ENCODE measurements around the gene EXOC6B.

EXOC6B gene

DNA sequence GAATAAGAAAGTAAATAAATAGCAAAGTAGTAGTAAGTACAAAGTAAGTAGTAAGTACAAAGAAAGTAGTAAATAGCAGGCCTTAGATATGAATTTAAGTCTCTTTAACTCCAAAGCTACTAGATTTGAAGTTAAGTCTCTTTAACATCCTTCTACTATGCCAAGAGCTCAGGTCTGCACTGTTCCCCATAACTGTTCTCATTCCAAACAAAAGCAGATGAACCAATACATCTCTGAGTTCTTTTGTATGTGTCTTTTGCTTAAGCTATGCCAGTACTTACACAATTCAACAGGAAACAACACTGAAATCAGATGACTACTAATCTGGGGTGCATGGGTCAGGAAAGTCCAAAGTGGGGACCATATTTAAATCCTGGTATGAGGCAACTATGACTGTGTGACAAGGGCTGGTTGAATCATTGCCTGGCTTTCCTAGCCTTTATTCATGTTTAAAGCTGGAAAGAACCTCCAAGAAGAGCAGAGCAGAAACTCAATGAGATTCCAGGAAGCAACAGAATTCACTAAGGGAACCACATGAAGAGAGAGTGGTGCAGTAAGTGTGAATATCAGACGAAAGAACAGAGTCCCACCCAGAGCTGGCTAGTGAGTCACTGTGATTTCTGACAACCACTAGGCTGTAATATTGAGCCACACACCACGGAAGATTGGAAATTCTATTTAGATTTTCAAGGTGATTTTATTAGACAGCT is 627.1 kb downstream of the EXOC6B start:
- no peak for DNase-seq

DNA sequence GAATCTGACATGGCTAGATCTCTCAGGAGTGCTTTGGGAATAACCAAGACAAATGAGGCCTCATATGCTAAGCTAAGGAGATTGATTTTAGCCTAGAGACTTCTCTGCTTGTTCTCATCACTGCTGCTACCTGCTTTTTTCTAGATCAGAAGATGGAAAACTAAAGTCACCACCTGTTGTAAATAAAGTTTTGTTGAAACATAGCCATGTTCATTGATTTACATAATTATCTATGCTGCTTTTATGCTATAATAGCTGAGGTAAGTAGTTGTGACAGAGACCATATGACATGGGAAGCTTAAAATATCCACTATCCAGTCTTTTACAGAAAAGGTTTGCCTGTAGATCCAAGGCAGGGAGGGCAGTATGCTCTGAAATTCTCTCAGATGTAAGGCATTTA is 632.1 kb downstream of the EXOC6B start:
- no peak for DNase-seq

DNA sequence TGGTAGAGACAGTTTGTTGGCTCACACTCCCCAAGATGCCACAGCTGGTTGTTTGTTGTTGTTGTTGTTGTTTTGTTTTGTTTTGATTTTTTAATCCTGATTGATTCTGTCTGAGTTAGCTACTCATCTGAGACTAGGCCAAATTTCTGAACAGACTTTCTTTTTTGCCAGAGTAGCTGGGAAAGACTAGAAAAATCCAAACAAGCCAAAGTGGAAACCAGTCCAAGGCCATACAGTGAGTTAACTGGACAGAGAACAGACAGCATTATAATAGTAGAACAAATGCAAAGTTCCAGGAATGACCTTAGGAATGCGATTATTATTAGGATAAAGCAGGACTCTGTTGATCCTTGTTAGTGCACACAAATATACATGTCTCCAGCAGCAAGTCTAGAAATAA is 634.4 kb downstream of the EXOC6B start:
- no peak for DNase-seq

DNA sequence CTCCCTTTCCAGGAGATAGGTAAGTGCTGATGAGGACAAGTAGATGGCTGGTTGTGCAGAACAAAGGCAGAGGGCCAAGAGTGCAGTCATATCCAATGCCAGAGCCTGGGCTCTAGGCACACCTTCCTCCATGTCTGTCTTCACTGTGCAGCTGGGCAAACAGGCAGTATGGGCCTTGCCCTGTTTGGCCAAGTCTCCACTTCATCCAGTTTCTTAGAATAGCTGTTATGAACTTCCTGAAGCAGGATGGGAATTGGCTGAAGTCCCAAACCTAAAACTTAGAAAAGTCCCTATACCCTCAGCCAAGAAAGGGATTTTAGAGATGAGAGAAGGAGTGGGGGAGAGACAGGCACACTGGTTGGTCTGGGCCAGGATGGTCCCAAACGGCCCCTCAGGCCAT is 640.6 kb downstream of the EXOC6B start:
- no peak for DNase-seq

DNA sequence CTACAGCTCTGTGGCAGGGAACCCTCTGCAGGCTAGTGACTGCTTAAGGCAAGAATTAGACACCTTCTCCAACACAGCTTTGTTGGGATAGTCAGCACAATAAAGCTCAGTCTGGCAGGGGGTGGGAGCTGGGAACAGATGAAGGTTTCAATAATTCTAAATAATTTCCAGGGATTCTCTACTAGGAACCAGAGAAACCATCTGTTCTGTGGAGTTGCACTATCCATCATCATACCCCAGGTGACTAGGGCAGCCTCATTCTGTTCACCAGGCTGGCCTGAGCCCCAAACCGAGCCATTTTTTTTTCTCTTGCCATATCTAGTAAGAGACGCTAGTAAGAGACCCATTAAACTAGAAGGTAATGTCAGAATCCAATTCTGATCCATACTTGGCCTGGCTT is 642.4 kb downstream of the EXOC6B start:
- DNase-seq: no peak

DNA sequence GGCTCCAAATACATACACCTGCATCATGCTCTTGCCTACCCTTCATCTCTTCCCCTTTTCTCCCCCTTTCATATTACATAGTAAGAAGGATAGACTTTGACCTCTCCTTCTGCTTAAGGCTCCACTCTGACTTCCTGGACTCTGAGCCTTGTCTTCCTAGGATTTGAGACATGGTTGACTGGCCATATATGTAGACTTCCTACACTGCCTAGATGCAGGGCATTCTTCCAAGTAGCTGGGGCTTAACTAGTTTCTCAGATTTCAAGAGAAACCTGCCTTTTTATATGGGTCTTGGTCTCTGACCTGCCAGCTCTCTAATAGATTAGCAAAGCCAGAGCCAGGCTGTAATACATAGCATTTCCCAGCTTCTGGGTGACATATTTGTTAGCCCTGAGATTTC is 642.8 kb downstream of the EXOC6B start:
- no peak for DNase-seq

DNA sequence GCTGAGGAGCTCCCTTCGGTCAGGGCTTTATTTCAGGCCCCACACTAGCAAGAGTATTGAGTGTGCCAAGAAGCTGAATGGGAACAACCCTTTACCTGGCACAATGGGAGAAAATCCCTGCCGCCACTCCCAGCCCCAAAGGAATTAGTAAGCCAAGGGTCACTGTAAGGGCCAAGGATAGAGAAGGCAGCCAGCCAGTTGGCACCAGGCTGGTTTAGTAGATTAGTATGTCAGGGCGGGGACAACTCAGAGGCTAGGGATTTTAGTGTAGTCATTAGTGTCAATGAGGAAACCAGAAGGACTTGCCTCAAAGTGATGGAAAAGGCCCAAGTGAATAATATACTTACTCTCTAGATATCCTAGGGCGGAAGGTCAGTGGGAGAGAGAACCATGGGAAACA is 643.3 kb downstream of the EXOC6B start:
- DNase-seq: no peak

DNA sequence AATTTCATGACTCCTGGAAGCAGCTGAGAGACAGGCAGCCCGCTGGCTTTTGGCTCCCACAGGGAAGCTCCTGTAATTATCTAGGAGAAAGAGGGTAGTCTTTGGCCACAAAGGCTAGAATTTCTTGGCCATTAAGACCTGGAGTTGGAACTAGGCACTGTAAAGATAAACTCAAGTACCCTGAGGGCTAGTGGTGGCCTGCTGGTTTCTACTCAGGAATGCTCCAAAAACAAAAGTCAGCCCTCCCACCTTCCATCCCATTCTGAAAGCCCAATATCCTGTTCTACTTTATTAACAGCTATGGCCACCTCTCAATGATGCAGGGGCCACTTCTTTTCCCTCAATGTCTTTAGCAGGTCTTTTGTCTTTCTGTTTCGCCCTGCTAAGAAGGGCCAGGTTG is 644.2 kb downstream of the EXOC6B start:
- DNase-seq: no peak

DNA sequence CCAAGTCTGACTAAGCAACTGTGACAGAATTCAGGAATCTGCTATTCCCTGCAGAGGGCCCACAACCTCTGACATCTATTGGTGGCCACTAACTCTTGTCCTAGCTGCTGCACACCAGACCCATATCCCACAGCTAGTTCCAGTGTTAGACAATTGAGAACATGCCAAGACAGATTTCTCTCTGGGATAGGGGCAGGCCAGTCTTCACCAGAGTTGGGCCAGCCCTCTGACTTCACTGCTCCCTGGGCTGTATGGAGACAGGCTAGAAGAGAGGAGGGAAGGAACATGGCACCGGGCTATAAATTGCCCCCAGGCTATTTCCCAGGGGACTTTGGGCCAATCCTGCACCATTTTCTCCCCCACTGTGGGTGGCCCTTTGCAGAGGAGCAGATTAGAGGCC is 645.5 kb downstream of the EXOC6B start:
- DNase-seq: no peak

DNA sequence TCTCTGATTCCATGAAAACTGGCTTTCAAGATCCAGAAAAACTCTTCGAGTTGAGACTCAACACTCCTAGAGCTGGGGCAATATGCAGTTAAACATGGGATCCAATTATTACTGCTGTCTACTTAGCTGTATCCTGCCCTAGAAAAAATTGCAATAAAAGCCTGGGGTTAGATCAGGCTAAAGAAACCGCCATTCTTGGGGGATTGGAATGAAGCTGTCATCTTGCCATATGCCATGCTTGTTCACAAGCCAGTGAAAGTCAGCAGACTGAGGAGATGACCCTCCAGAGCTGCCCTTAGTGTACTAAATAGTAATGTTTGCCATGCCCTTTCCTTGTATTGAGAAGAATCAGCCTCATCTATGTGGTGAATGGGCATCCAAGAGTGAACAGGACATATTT is 647.3 kb downstream of the EXOC6B start:
- DNase-seq: no peak

DNA sequence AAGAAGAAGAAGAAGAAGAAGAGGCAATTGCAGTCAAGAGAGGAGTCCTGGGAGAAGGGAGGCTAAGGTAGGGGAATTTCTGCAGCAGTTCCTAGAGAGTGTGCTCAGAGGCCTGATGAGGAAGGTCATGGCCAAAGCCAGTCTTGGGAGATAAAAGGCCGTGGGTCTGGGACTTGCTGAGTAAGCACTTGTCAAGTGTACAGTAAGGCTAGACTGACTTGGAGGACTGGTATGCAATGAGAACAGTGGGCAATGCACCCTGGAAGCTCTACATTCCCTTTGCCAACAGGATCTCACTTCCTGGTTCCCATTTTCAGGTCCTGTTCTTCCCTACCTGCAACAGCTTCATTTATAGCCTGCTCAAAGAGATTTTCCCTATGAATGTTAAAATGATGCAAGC is 649.6 kb downstream of the EXOC6B start:
- DNase-seq: no peak

DNA sequence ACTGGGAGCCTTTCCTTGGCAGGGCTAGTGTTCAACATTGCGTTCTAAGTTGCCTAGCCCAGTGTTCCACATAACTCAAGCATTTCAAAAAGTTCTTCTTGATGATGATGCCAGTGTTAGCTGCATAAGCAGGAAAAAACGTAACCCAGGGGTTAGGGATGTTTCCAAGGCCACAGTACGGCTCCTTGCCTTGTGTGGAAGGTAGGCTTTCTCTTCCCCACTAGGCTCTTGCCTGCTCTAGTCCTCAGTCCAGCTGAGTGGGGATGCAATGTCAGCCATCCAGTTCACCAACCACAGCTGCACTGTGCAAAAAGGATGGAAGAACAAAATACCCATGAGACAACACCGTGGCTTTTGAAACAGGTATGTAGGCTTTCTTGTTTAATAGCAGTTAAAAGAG is 650.2 kb downstream of the EXOC6B start:
- DNase-seq: no peak

DNA sequence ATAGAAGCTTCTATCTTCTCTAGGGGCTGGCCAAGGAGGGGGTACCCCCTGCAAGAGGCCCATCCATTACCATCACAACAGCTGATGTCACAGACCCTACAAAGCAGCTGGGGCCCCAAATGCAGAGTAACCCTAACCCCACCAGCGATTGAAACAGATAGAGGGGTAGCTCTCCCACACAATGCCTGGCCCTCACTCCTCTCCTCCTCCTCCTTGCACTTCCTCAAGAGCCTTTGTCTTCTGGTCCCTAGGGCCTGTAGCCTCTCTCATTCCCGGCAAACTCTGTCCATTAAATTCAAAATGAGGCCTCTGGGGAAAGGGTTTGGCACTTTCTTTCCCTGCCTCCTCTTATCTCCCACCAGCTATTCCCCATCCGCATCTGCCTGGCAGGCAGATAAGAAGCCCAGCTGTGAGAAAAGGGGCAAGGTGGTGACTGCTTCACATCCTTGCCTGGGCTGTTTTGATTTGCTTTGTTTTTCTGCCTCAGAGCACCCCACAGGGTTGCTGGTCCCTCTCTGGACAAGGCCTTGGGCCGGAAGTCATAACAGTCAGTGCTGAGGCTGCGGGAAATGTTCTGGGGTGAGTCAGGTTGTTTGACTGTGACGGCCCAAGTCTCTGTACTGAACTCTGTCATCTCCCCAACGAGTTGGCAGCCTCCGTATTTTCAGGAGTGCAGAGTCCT is 652.1 kb downstream of the EXOC6B start:
- DNase-seq: no peak

DNA sequence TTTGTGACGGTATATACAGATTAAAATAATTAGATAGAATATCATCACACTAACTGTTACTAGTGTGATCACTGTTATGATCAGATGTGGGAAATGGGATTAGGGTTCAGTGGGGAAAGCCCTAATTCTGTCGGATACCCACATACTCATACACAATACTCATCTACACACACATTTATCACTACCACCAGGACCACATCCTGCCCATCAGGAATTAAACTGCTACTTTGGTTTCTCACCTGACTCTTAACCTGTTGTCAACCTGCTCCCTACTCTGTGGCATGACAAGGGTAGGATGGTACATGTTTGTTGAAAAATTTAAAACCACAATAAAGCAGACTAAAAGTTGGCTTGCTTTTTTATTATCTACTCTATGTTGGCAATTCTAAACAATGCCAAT is 653.4 kb downstream of the EXOC6B start:
- no peak for DNase-seq

DNA sequence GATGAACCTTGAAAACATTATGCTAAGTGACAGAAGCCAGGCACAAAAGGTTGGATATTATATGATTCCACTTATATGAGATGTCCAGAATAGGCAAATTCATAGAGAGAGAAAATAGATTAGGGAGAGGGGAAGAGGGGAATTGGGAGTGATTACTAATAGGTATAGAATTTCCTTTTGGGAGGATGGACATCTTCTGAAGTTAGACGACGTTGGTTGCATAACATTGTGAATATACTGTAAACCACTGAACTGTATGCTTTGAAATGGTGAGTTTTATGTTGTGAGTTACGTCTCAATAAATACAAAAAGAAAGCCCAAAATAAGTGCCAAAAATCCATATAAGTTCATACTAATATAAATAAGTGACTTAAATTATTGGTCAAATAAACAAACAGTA is 659.6 kb downstream of the EXOC6B start:
- no peak for DNase-seq

DNA sequence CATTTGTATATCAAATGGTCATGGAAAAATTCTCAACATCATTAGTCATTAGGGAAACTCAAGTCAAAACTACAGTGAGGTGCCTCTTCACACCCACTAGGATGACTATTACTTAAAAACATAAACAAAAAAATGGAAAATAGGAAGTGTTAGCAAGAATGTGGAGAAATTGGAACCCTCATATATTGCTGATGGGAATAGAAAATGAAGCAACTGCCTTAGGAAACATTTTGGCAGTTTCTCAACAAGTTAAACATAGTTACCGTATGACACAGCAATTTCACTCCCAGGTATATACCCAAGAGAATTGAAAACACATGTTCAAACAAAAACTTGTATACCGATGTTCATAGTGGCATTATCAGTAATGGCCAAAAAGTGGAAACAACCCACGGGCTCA is 660.0 kb downstream of the EXOC6B start:
- no peak for DNase-seq

DNA sequence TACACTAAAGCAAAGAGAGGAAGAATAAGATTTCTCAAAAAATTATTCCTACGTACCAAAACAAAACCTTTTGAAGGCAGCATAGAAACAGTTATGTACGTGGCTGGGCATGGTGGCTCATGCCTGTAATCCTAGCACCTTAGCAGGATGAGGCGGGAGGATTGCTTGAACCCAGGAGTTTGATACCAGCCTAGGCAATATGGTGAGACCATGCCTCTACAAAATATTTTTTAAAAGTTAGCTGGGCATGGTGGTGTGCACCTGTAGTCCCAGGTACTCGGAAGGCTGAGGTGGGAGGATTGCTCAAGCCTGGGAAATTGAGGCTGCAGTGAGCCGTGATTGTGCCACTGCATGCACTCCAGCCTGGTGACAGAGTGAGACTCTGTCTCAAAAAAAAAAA is 663.3 kb downstream of the EXOC6B start:
- DNase-seq: no peak

DNA sequence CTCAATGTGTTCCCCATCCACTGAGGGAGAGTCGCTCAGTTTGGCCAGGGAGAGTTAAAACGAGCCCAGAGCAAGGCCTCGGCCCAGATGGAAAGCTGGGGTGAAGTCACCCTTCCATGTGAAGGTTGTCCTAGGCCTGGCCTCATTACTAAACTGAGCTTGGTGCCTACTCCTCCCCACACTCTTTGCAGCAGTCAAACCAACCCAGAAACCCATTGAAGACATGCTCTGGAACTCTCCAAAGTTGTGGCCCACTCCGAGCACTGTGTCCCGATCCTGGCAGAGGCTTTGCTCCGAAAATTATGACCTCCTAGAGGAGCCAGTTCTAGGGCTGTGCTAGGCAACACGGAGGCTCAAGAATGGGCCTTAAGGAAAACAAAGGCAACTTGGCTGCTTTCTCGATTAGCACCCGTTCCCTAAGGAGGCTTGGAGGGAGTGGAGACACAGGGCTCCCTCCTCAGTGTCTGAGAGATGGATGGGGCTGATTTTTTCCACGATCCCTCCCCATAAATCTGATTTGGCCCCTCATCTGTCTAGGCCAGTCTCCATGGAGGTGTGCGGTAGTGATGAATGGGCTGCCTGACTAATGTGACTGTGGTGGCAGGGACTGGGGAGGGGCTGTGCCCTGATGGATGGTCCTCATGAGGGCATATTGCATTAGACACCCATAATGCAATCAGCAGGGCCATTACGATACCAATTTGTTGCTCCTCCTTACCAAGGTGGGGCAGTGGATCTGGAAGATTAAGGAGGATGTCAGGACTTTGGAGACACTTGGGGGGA is 666.4 kb downstream of the EXOC6B start:
- no peak for DNase-seq

DNA sequence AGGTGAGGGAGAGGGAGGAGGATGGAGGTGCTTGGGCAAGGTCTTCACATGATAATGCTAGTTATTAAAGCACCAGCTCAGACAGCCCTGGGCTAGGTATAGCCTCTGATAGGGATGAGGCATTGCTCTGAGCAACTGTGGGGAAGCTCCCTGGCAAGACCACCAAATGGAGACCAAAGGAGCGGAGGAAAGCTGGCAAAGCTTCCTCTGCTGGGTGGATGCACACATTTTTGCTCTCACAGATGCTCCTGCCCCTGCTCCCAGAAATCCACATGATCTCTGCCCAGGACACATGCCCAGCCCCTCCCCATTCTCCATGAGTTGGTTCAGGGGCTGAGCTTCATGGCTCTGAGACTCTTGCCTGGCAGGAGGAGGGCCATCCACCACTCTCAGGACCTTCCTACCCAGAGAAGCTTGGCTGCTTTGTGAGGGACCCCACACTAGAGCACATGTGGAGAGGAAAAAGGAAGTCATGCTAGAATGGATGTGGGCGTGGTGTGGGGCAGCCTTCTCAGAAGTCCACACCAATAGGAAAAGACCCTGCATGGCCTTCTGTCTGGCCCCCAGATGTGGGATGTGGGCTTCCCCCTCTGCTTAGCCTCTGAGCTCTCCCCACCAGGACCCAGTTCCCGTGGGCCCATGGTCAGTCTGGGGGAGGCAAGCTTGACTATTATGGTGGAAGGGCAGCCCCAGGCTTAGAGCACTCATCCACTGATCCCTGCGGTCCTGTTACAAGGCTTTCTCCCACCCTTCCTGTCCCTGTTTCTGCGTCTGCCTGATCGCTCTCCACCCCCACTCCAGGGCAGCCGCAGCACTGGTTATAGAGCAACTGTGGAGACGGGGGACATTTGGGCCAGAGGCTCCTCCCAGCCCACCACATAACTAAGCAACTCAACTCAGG is 667.7 kb downstream of the EXOC6B start:
- no peak for DNase-seq

DNA sequence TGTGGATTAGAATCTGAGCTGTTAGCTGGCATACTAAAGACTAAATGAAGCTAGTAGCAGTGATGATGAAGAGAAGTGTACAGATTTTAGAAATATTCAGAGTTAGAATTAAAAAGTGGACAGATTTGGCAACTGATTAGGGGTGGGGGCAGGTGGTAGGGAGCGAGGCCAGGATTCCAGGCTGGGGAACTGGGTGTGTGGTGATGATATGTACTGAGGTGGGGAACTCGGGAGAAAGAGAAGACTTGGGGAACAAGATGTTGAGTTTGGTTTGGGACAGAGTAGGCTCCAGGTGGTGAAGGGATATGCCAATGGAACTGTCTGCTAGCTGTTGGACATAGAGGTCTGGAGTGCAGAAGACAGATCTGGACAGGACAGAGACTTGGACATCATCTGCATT is 669.0 kb downstream of the EXOC6B start:
- DNase-seq: no peak

DNA sequence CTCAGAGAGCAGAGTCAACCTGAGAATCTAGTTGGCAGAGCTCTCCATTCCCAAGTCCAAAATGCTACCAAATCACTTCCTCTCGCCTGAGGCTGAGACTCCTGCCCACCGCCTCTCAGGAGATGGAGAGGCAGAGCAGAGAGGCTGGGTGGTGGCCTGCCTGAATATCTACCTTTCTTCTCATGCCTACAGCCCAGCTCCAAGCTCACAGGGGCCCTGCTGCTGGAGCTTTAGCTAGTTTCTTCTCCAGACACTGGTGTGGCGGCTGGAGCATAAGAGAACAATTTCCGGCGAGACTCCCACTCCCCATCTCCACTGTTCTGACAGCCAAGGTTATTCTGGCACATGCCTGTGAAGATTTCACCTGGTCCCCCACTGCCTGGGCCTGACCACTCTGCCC is 670.1 kb downstream of the EXOC6B start:
- DNase-seq: no peak

DNA sequence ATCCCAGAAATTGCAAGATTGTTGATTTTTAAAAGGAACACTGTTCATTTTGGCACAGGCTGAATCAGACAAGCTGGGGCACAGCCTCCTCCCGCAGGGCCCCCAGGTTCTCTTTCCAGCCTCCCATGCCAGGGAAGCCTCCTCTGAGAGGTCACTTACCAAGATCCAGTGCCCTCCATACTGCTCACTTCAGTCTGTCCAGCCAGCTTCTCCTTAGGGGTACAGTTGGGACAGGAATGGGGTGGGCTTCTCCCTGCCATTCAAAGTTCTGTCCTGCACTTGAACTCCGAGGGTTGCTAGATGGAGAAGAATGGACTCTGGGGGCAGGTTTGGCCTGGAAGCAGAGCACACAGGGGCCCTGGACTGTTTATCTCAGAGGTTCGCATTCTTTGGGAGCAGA is 670.7 kb downstream of the EXOC6B start:
- no peak for DNase-seq

DNA sequence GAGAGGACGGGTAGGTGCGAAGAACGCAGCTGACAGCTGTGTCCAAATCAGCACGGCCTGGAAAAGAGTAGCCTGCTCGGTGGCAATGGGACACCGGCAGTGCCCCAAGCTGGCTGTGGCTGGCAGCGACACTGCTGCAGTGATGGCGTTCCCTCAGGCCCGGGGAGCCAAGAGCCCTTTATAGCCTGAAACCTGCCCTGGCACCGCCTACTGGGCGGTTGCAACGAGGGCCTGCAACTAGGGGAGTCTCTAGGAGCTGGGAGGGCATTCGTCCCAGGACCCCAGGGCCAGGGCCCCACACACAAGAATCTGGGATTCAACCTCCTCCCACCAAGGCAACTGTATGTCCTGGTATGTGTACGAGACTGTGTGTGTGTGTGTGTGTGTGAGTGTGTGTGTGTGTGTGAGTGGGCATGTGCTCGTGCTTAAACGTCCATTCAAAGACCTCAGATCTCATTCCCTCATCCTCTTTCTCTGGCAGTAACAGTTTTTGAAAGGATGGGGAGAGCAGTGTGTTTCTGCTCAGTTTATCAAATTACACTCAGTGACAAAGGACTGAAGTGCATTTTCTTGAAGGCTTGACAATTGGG is 671.4 kb downstream of the EXOC6B start:
- DNase-seq: no peak

All from NCI-H2107 (cell line).